Measurements from ENCODE around the gene GRAMD4.
"Not testable (repeated sequence)": the region's sequence is repeated elsewhere in the genome, so short reads cannot be mapped to it uniquely, and the experiment has no call there.

The GRAMD4 gene

DNA sequence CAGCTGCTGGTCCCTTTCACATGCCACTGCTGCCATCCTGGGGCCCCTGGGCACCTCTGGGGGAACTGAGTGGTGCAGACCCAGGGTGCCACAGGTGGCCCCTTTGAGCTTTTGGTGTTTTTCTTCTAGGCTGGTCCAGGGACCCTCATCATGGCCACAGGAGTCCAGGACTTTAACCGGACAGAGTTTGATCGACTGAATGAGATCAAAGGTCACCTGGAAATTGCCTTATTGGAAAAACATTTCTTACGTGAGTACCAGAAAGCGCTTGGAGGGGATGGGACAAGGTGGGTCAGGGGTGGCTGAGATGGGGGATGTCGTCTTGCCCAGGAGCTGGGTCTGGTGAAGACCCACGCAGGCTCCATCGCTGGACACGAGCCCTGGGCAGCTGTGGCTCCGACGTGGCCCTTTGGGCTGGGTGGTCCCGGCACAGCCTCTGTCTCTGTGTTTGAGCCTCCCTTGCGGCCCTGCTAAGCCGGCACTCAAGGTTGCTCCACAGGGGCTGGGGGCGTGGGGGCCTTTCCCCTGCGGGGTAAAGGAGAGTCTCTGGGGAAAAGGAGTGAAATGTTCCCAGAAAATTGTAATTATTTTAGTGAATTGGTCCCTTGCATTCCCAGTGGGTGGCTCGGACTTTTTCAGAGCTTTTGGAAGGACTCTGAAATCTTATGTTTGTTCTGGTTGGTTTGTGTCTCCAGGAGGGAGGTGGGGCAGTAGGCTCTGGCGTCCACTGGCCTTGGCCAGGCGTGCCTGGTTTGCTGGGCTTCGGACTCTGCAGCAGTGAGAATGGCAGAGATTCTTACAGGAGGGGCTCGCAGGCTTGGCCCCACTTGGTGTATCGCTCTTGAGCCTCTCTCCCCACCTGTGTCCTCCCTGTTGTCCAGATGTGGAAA lies 17.8 kb downstream of the GRAMD4 start:
- DNase-seq (ENCODE audit: low read depth) = no peak

DNA sequence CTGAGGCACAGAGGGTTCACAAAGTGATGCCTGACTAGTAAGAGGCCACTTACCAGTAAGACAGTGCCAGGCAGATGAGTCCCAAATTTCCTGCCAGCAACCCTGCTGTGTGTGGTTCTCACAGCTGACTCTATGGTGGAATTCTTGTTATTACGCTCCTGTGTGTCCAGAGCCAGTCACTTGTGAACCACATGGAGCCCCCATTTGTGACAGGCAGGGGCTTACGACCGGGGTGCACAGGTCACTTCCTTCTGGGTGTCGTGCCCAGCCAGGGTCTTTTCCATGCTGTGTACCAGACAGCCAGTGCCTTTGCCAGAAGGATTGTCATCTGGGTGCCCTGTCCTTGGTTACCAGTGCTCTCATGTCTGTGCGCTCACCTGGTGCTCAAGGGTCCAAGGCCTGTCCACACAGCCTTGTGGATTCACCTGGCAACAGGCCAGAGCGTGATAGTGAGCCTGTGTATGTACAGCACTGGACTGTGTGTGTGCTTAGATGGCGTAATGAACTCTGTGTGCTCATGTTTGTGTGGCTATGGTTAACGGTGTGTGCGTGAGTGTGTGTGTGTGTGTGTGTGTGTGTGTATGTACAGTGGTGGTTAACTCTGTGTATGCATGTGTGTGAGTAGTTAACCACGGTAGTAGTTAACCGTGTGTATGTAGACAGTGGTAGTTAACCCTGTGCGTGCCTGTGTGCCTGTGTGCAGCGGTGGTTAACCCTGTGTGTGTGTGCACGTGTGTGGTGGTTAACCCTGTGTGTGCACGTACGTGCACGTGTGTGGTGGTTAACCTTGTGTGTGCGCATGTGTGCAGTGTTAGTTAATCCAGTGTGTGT lies 18.6 kb downstream of the GRAMD4 start:
- no peak for DNase-seq (ENCODE audit: low read depth)

- DNase-seq (ENCODE audit: low read depth) = no peak
Measured at GRCh38 chr22:46639843-46640242, 19.7 kb downstream of the GRAMD4 start.

DNA sequence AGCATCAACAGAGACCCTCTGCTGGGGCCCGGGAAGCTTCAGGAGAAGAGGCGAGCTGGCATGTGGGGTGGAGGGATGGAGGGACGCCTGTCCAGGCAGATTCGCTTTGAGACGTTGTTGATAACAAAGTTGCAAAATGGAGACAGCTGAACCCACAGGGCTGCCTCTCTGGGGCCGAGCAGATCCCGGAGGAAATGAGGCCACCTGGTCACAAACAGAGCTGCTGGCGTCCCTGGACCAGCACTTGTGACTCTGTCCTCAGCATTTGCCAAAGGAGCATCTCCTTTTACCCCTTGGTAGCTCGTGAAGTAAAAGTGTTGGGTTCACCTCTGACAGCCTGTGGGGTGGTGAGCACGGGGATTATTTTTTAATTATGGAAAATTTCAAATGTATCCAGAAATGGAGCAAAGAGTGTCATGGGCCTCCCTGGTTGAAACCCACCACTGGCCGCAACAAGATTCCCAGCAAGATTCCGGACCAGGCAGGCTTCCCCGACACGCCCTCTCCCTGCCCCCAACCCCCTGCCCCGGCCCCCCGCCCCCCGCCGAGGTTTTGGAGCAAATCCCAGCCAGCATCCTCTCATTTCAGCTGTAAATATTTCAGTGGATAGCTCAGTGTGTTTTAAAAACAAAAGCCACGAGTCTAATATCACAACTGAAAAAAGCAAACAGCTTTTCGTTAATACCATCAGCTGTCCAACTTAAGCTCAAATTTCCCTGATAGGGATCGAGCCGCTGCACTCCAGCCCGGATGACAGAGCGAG lies 20.3 kb downstream of the GRAMD4 start:
- DNase-seq (ENCODE audit: low read depth) = no peak

DNA sequence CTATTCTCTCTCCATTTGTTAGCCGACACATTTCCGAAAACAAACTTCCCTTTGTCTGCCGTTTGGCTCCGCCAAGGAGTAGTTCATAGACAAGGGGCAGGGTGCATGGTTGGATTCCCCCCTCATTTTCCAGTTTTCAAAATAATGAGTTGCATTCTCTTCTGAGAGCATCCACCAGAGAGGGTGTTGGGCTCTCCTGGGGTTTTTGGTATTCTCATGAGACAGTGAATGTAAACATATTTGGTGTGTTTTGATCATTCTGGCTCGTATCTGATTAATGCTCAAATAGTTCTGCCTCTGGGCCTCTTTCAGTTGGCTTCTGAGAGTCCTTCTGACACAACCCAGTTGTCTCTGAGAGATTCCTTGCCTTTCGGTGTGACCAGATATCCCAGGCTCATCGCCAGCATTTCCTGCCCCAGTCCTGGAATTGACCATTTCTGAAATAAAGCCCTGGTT lies 21.7 kb downstream of the GRAMD4 start:
- DNase-seq (ENCODE audit: low read depth) = no peak

DNA sequence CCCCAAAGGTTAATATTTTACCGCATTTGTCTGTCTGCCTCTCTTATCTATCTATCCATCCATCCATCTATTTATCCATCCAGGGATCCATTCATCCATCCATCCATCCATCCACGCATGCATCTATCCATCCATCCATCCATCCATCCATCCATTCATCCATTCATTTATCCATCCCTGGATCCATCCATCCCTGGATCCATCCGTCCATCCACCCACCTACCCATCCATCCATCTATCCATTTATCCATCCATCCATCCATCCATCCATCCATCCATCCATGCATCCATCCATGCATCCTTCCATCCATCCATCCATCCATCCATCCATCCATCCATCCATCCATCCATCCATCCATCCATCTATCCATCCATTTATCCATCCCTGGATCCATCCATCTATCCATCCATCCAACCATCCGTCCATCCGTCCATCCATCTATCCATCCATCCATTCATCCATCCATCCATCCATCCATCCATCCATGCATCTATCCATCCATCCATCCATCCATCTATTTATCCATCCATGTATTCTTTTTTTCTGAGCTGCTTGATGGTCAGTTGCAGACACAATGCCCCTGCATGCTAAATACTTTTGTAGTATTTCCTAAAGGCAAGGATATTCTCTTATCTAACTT lies 22.8 kb downstream of the GRAMD4 start:
- not testable (repeated sequence) for DNase-seq (ENCODE audit: low read depth)

DNA sequence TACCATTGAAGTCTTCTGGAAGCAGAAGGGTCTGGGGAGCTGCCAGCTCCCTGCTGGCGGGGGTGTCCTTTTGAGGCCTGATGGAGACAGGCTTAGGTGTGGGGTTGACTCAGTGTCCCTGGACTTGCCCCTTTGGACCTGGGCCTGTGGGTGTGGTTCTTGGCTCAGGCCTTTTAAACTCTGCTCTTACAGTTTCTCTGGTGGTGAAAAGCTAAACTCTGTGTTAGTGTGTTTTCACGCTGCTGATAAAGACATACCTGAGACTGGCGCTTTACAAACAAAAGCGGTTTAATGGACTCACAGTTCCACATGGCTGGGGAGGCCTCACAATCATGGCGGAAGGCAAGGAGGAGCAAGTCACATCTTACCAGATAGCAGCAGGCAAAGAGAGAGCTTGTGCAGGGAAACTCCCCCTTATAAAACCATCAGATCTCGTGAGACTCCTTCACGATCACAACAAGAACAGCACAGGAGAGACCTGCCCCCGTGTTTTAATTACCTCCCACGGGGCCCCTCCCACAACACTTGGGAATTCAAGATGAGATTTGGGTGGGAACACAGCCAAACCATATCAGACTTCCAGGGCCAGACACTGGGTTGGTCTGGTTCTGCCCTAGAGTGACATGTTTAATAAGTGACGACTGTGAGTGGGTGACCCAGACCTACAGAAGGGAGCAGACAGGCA lies 26.5 kb downstream of the GRAMD4 start:
- no peak for DNase-seq (ENCODE audit: low read depth)

- DNase-seq (ENCODE audit: low read depth) = not testable (repeated sequence)
Measured at GRCh38 chr22:46648225-46648820, 28.1 kb downstream of the GRAMD4 start.

DNA sequence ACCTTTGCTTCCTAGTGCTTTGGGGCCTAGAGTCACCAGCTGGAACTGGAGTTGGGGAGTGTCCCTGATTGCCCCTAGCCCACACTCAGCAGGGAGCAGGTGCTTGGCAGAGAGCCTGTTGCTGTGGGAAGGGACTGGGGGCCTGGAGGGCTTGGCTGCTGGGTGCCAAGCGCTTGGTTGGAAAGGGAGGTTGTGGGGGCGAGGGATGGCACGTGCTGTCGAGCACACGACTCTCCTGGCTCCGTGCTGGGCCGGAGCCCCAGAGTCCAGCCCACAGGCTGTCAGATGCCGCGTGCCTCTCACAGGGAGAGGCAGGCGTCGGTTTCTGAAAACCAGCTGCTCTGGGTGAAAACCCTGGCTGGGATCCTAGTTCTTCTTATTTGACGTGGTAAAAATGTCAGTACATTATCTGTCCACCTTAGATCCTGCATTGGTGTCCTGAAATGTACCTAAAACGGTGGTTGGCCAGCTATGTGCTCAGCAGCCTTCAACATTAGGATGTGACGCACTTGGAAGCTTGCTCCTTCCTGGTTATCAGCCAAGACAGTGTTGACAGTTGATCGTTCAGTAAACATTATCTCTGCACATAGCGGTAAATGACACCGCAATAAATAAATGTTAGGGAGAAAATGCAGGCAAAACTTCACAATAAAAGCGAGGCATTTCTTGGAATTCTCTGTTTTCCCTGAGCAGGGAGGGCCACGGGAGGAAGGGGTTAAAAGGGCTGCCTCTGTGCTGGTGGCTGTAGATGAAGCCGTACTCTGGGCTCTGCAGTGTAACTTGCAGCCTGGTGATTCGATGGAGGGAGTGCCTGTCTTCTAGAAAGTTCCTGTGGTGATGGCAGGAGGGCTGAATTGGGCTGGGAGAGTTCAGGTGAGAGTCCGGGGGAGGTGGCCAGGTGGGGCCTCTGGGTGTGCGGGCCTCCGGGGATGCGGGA lies 29.2 kb downstream of the GRAMD4 start:
- DNase-seq (ENCODE audit: low read depth) = no peak

- no peak for DNase-seq (ENCODE audit: low read depth)
Measured at GRCh38 chr22:46650078-46650810, 30.1 kb downstream of the GRAMD4 start.

- no peak for DNase-seq (ENCODE audit: low read depth)
Measured at GRCh38 chr22:46651316-46651715, 31.1 kb downstream of the GRAMD4 start.

- peak; percentile 14 for DNase-seq (ENCODE audit: low read depth)
Measured at GRCh38 chr22:46652081-46652846, 32.1 kb downstream of the GRAMD4 start.

DNA sequence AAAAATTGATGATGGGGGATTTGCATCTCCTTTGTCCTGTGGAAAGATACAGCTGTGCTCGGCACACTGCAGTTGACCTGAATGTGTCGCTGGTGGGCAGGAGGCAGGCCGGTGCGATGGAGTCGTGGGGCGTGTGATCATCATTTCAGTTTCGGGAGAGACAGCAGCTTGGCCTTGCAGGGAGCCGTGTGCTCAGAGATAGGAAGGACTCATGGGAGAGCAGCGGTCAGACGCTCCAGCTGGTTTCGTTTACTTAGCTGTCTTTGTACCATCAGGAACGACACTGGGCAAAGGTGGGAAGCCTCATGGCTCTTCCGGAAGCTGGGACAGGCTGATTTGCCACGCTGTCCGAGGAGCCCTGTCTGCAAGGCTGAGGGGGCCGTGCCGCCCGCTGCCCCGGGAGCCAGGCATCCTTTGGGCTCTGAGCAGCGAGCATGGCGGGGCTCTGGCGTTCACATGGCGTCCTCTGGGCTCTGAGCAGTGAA lies 32.7 kb downstream of the GRAMD4 start:
- DNase-seq (ENCODE audit: low read depth) = no peak

DNA sequence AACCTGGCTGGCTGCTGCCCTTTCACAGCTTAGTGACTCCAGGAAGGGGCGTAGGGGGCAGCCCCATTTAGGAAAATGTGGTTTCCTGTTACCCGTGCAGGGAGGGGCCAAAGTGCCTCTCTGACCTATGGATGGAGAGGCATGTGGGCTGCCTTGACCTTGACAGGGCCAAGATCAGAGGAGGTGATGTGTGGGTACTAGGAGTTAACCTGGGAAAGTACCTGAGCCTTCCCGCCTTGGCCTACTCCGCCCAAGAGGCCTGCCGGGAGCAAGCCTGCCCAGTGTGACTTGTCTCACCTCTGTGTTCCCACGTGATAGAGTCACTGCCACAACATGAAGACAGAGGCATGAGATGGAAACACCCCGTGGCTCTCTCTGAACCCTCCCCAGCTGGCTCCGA lies 33.4 kb downstream of the GRAMD4 start:
- peak; percentile 36 for DNase-seq (ENCODE audit: low read depth)

- DNase-seq (ENCODE audit: low read depth) = no peak
Measured at GRCh38 chr22:46654426-46654825, 34.2 kb downstream of the GRAMD4 start.

GRCh38 chr22:46654927-46655595 lies 34.9 kb downstream of the GRAMD4 start:
- DNase-seq (ENCODE audit: low read depth) = no peak

GRCh38 chr22:46655861-46656608 lies 35.8 kb downstream of the GRAMD4 start:
- no peak for DNase-seq (ENCODE audit: low read depth)
